ENCODE measurements around the gene MTUS2. TPM values are rescaled to one million over a fixed set of nuclear protein-coding genes. Genes with fewer than 3 reads are reported as not detected.
A peak's percentile ranks its signal among the peaks of the same experiment; 100 is the strongest.

MTUS2 gene
- total RNA-seq, 1 experiment from 2014 or later, result 0.35 TPM

- Histone ChIP-seq H3K9ac (ENCODE audit: extremely low read depth, insufficient read length, low read length) (no peak overlapping the region), H3K4me2 (ENCODE audit: insufficient read depth, insufficient read length, low read length) (no peak overlapping the region), H3K4me1 (ENCODE audit: insufficient read depth, low read length) (peaks cover 4% of the 10 kb centered on the region; the same call in 1 of the 2 replicates), H2AK5ac (ENCODE audit: insufficient read length, low read length) (no peak overlapping the region), H3K79me2 (ENCODE audit: insufficient read depth, low read length) (peaks cover 18% of the 10 kb centered on the region; the same call in 1 of the 2 replicates), H3K27ac (ENCODE audit: insufficient read length, low read depth, low read length) (no peak overlapping the region), H4K91ac (ENCODE audit: insufficient read length, low read depth, low read length) (no peak overlapping the region), H2BK15ac (ENCODE audit: low read depth, low read length) (no peak overlapping the region), H2BK5ac (ENCODE audit: insufficient read length, low read length) (no peak overlapping the region), H3K23ac (ENCODE audit: insufficient read length, low read depth, low read length) (no peak overlapping the region), H4K8ac (replicated peaks; ENCODE audit: insufficient read length, low read depth, low read length) (no peak overlapping the region), H3K23me2 (ENCODE audit: insufficient read length, low read depth, low read length, poor library complexity, severe bottlenecking) (no peaks in the 10 kb centered on the region), H3K14ac (ENCODE audit: insufficient read depth, low read length) (no peak overlapping the region), H3K4ac (ENCODE audit: low read depth, low read length) (no peak overlapping the region), H4K20me1 (ENCODE audit: control insufficient read depth, insufficient read depth, insufficient read length) (no peaks in the 10 kb centered on the region), H3K79me1 (ENCODE audit: insufficient read depth, low read depth, low read length, poor library complexity, severe bottlenecking) (no peaks in the 10 kb centered on the region), H4K5ac (ENCODE audit: insufficient read length, low read depth, low read length) (no peak overlapping the region), H2BK12ac (ENCODE audit: insufficient read length, low read depth, low read length) (no peak overlapping the region), H2BK20ac (ENCODE audit: low read depth, low read length, poor library complexity, severe bottlenecking) (no peak overlapping the region), H2AFZ (ENCODE audit: low read length) (no peak overlapping the region), H2BK120ac (ENCODE audit: low read depth, low read length, poor library complexity, severe bottlenecking) (no peak overlapping the region), H3K27me3 (ENCODE audit: insufficient read depth, low read length) (no peaks in the 10 kb centered on the region), H3K56ac (ENCODE audit: insufficient read length, low read depth, low read length) (no peak overlapping the region), H3K9me3 (ENCODE audit: control insufficient read depth, low read depth, low read length) (no peaks in the 10 kb centered on the region), H3T11ph (ENCODE audit: low read length) (no peak overlapping the region), H3K18ac (ENCODE audit: insufficient read length, low read depth, low read length) (no peak overlapping the region)
- peaks cover 24 to 70% (median 48%) of the 10 kb centered on the region in 3 experiments; a peak in 6 of 7 replicates for H3K36me3 Mint-ChIP-seq (ENCODE audit: insufficient read depth in 1 of 3, low read depth in 3 of 3)
- TF ChIP-seq, protein P1, sequence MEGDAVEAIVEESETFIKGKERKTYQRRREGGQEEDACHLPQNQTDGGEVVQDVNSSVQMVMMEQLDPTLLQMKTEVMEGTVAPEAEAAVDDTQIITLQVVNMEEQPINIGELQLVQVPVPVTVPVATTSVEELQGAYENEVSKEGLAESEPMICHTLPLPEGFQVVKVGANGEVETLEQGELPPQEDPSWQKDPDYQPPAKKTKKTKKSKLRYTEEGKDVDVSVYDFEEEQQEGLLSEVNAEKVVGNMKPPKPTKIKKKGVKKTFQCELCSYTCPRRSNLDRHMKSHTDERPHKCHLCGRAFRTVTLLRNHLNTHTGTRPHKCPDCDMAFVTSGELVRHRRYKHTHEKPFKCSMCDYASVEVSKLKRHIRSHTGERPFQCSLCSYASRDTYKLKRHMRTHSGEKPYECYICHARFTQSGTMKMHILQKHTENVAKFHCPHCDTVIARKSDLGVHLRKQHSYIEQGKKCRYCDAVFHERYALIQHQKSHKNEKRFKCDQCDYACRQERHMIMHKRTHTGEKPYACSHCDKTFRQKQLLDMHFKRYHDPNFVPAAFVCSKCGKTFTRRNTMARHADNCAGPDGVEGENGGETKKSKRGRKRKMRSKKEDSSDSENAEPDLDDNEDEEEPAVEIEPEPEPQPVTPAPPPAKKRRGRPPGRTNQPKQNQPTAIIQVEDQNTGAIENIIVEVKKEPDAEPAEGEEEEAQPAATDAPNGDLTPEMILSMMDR (conservative IDR thresholded peaks at IDR 0.05), result no peak
- H3K27ac Mint-ChIP-seq, result peak overlapping the region; percentile 15 to 84 (median 79)
- no peak for DNase-seq
- no peaks in the 10 kb centered on the region for H3K9me3 Mint-ChIP-seq
- H3K4me3 Mint-ChIP-seq, result no peak overlapping the region
- no CpG with 5 or more reads among the region's 7 CpGs for WGBS (ENCODE audit: extremely low coverage, insufficient read length, low lambda C conversion rate)
- peaks cover 26 to 32% of the 10 kb centered on the region in 2 experiments for H3K4me1 Mint-ChIP-seq
- H3K27me3 Mint-ChIP-seq (ENCODE audit: low read depth), result no peaks in the 10 kb centered on the region
Measured at GRCh38 chr13:29547153-29547552, 727.0 kb downstream of the MTUS2 start.

Data from H9 (cell line).